MM.1S (cell line): ENCODE measurements around the gene BRINP3.

Source experiments
- EZH2 ChIP-seq: fragments of 300-600 bp; sonication (generic); optimal IDR thresholded peaks from 2 replicates; pipeline ENCODE3; 2017; ENCODE audit warnings: low read depth, mild to moderate bottlenecking, antibody characterized with exemption, low read length, mixed read lengths
- EZH2phosphoT487 ChIP-seq: fragments of 300-600 bp; sonication (generic); IDR thresholded peaks from 2 replicates; pipeline ENCODE4 v1.6.1; 2018; ENCODE audit warnings: antibody characterized with exemption, low read length
- TF ChIP-seq, protein P1 (sequence below): fragments of 300-600 bp; sonication (generic); IDR thresholded peaks from 2 replicates; pipeline ENCODE4 v1.5.1; 2016; ENCODE audit warnings: antibody characterized with exemption, low read length, mixed read lengths

DNA sequence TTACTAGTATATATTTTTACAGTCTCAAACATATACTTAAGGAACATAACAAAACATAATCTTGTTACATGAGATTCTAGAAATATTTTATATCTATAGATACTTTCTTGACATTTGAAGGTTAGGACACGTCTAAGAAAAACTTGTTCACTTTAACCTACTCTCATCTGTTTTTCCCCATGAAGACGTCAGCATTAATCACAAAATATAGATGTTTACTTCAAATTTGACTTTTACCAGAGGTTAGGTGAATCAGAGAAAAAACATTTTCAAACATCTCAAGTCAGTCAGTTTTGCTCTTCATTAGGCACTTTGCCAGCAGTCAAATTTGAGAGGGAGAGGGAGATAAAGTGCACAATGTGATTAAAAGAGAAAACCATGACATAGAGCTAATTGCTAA lies 47.7 kb downstream of the BRINP3 start:
- no peak for TF ChIP-seq EZH2
- TF ChIP-seq, protein P1, sequence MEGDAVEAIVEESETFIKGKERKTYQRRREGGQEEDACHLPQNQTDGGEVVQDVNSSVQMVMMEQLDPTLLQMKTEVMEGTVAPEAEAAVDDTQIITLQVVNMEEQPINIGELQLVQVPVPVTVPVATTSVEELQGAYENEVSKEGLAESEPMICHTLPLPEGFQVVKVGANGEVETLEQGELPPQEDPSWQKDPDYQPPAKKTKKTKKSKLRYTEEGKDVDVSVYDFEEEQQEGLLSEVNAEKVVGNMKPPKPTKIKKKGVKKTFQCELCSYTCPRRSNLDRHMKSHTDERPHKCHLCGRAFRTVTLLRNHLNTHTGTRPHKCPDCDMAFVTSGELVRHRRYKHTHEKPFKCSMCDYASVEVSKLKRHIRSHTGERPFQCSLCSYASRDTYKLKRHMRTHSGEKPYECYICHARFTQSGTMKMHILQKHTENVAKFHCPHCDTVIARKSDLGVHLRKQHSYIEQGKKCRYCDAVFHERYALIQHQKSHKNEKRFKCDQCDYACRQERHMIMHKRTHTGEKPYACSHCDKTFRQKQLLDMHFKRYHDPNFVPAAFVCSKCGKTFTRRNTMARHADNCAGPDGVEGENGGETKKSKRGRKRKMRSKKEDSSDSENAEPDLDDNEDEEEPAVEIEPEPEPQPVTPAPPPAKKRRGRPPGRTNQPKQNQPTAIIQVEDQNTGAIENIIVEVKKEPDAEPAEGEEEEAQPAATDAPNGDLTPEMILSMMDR = no peak
- TF ChIP-seq EZH2phosphoT487 = no peak
